ENCODE measurements around the gene TGM6.

The TGM6 gene

GRCh38 chr20:2363587-2363986 lies 17.1 kb upstream of the TGM6 start:
- DNase-seq (ENCODE audit: low read depth in 1 of 2, low spot score in 1 of 2), result no peak

- DNase-seq (ENCODE audit: low read depth in 1 of 2, low spot score in 1 of 2), result no peak
These were observed 16.7 kb upstream of the TGM6 start for GRCh38 chr20:2364044-2364443.

GRCh38 chr20:2365091-2365490 lies 15.6 kb upstream of the TGM6 start:
- no peak for DNase-seq (ENCODE audit: low read depth in 1 of 2, low spot score in 1 of 2)

GRCh38 chr20:2365666-2366065 lies 15.0 kb upstream of the TGM6 start:
- DNase-seq (ENCODE audit: low read depth in 1 of 2, low spot score in 1 of 2), result no peak

- no peak for DNase-seq (ENCODE audit: low read depth in 1 of 2, low spot score in 1 of 2)
These were observed 12.1 kb upstream of the TGM6 start for GRCh38 chr20:2368621-2369020.

- no peak for DNase-seq (ENCODE audit: low read depth in 1 of 2, low spot score in 1 of 2)
These were observed 7.6 kb upstream of the TGM6 start for GRCh38 chr20:2373098-2373497.

GRCh38 chr20:2374346-2375125 lies 6.2 kb upstream of the TGM6 start:
- no peak for DNase-seq (ENCODE audit: low read depth in 1 of 2, low spot score in 1 of 2)

- DNase-seq (ENCODE audit: low read depth in 1 of 2, low spot score in 1 of 2), result no peak
These were observed 1.8 kb upstream of the TGM6 start for GRCh38 chr20:2378893-2379292.

GRCh38 chr20:2379511-2380229 lies 1.0 kb upstream of the TGM6 start:
- DNase-seq (ENCODE audit: low read depth in 1 of 2, low spot score in 1 of 2), result no peak

GRCh38 chr20:2381303-2381702 lies 602 bp downstream of the TGM6 start:
- no peak for DNase-seq (ENCODE audit: low read depth in 1 of 2, low spot score in 1 of 2)

- DNase-seq (ENCODE audit: low read depth in 1 of 2, low spot score in 1 of 2), result no peak
These were observed 2.1 kb downstream of the TGM6 start for GRCh38 chr20:2382833-2383232.

GRCh38 chr20:2385026-2385425 lies 4.3 kb downstream of the TGM6 start:
- DNase-seq (ENCODE audit: low read depth in 1 of 2, low spot score in 1 of 2), result no peak

- no peak for DNase-seq (ENCODE audit: low read depth in 1 of 2, low spot score in 1 of 2)
These were observed 4.8 kb downstream of the TGM6 start for GRCh38 chr20:2385496-2385895.

GRCh38 chr20:2386516-2387179 lies 5.9 kb downstream of the TGM6 start:
- DNase-seq (ENCODE audit: low read depth in 1 of 2, low spot score in 1 of 2), result no peak

GRCh38 chr20:2387180-2387577 lies 6.5 kb downstream of the TGM6 start:
- peak in 1 of 2 donors; percentile 39 for DNase-seq (ENCODE audit: low read depth in 1 of 2, low spot score in 1 of 2)

- no peak for DNase-seq (ENCODE audit: low read depth in 1 of 2, low spot score in 1 of 2)
These were observed 6.9 kb downstream of the TGM6 start for GRCh38 chr20:2387580-2387979.

GRCh38 chr20:2390951-2391675 lies 10.4 kb downstream of the TGM6 start:
- no peak for DNase-seq (ENCODE audit: low read depth in 1 of 2, low spot score in 1 of 2)

GRCh38 chr20:2394411-2395055 lies 13.8 kb downstream of the TGM6 start:
- DNase-seq (ENCODE audit: low read depth in 1 of 2, low spot score in 1 of 2), result no peak

GRCh38 chr20:2395136-2395535 lies 14.4 kb downstream of the TGM6 start:
- no peak for DNase-seq (ENCODE audit: low read depth in 1 of 2, low spot score in 1 of 2)

- no peak for DNase-seq (ENCODE audit: low read depth in 1 of 2, low spot score in 1 of 2)
These were observed 15.6 kb downstream of the TGM6 start for GRCh38 chr20:2396241-2396814.

GRCh38 chr20:2397091-2397490 lies 16.4 kb downstream of the TGM6 start:
- DNase-seq (ENCODE audit: low read depth in 1 of 2, low spot score in 1 of 2), result no peak

Data from stimulated activated CD4-positive, alpha-beta T cell treated with anti-CD3 and anti-CD28 coated beads, Interleukin-15, amount 100 ng/mL, for 1 hour (primary cell).